Measurements from ENCODE around the gene SHFL.

DNA sequence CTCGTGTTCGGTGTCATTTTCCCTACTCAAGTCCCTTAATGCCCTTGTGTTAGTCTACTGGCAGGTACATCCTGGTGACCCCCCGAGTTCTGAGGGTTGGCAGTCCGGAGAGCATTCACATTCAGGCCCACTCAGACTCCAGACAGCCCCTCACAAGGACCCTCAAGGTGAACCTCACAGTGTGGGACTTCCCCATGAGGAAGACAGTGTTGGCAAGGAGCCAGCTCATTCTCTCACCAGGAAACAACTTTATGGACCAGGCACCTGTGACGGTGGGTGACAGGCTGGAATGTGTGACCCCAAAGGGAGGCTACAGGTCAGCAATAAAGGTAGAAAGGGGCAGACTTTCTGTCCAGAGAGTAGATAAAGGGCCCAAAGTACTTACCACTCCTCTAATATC is 48.3 kb upstream of the SHFL start:
- TF ChIP-seq, protein P1, sequence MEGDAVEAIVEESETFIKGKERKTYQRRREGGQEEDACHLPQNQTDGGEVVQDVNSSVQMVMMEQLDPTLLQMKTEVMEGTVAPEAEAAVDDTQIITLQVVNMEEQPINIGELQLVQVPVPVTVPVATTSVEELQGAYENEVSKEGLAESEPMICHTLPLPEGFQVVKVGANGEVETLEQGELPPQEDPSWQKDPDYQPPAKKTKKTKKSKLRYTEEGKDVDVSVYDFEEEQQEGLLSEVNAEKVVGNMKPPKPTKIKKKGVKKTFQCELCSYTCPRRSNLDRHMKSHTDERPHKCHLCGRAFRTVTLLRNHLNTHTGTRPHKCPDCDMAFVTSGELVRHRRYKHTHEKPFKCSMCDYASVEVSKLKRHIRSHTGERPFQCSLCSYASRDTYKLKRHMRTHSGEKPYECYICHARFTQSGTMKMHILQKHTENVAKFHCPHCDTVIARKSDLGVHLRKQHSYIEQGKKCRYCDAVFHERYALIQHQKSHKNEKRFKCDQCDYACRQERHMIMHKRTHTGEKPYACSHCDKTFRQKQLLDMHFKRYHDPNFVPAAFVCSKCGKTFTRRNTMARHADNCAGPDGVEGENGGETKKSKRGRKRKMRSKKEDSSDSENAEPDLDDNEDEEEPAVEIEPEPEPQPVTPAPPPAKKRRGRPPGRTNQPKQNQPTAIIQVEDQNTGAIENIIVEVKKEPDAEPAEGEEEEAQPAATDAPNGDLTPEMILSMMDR (tag by site-specific recombination; IDR thresholded peaks at IDR 0.05) = no peak
- TF ChIP-seq, protein P2, sequence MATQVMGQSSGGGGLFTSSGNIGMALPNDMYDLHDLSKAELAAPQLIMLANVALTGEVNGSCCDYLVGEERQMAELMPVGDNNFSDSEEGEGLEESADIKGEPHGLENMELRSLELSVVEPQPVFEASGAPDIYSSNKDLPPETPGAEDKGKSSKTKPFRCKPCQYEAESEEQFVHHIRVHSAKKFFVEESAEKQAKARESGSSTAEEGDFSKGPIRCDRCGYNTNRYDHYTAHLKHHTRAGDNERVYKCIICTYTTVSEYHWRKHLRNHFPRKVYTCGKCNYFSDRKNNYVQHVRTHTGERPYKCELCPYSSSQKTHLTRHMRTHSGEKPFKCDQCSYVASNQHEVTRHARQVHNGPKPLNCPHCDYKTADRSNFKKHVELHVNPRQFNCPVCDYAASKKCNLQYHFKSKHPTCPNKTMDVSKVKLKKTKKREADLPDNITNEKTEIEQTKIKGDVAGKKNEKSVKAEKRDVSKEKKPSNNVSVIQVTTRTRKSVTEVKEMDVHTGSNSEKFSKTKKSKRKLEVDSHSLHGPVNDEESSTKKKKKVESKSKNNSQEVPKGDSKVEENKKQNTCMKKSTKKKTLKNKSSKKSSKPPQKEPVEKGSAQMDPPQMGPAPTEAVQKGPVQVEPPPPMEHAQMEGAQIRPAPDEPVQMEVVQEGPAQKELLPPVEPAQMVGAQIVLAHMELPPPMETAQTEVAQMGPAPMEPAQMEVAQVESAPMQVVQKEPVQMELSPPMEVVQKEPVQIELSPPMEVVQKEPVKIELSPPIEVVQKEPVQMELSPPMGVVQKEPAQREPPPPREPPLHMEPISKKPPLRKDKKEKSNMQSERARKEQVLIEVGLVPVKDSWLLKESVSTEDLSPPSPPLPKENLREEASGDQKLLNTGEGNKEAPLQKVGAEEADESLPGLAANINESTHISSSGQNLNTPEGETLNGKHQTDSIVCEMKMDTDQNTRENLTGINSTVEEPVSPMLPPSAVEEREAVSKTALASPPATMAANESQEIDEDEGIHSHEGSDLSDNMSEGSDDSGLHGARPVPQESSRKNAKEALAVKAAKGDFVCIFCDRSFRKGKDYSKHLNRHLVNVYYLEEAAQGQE (tag by site-specific recombination; IDR thresholded peaks at IDR 0.05) = no peak
- no peak for TF ChIP-seq ZNF785 (tag by site-specific recombination; IDR thresholded peaks at IDR 0.05)
- no peak for TF ChIP-seq ZXDB (tag by site-specific recombination; IDR thresholded peaks at IDR 0.05)
- TF ChIP-seq YY1 (tag by site-specific recombination; IDR thresholded peaks at IDR 0.05) = no peak

Measured in HEK293 (cell line).